Nucleus accumbens (tissue), 56 donors: ENCODE data around the gene DOCK1.
A peak's percentile ranks its signal among the peaks of the same experiment; 100 is the strongest.

Experiments used
- DNase-seq, 56 donors: peaks; one replicate each; lab custom pipeline; 2025; lab: John Stamatoyannopoulos, UW

The DOCK1 gene

DNA sequence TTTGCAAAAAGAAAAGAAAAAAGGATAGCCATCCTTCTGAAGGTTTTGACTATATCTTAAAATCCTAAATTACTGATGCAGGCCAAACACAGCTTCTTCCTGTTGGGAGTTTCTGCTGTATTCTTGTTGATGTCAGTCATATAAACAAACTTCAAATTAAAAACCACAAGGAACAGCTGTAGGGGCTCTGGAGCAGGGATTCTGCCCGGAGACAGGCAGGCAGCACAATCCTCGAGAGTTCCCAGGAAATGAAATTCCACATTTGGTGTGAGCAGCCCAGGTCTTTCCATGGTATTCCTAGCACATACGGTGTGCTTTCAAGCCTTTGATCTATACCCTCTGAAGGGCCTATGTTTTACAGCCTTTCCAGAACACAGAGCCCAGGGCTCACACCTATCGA lies 248.0 kb downstream of the DOCK1 start:
- no peak for DNase-seq

DNA sequence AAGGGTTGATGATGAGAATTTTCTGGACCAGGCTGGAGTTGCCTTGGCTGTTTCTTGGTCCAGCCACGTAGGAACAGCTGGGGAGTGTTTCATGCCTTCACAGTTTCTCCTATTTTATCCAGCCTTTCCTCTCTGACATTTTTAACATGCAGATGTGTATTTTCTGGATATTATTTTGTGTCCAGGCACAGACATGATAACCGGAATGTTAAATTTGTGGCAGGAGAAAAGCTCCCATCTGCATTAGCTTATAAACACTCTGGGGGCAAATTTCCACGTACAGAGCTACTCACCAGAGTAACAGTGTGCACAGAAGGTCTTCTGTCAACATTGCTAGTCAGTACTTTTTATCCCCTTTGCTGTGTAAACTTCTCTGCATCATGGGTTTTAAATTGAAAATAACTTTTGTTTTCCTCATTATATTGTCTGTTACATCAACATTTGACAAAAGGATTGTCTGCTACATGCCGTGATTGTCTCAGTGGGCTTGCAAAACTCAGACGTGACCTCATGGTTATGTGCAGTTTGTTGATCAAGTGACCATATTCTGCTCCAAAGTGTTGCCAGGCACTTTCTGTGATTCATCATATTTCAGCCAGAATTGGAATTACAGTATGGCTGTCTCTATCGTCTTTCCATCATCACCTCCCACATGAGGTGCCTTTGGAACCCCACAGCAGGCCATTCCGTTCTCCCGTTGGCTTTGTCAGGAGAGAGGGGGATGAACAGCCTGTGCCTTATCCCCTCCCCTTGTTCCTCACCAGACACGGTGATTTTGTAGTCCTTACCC lies 249.8 kb downstream of the DOCK1 start:
- no peak for DNase-seq

GRCh38 chr10:127157089-127157488 lies 251.9 kb downstream of the DOCK1 start:
- DNase-seq, result no peak

GRCh38 chr10:127157506-127158200 lies 252.4 kb downstream of the DOCK1 start:
- DNase-seq, result no peak

DNA sequence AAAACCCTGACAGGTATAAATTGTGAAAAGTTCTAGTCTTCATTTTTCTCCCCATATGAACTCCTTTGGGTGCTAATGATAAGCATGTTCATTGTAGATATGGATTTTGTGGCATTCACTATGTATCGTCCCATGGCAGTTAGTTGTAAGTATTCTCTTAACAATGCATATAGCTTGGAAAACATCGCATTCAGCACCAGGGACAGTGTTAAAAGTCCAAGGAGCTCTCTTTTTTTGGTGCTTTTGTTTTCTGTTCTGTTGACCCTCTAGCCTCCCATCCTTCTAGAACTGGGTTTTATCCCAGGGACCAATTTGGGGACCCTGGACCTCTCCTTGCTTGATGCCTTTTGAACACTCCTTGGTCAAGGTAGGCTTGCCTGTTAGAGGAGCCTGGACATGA lies 253.4 kb downstream of the DOCK1 start:
- no peak for DNase-seq

DNA sequence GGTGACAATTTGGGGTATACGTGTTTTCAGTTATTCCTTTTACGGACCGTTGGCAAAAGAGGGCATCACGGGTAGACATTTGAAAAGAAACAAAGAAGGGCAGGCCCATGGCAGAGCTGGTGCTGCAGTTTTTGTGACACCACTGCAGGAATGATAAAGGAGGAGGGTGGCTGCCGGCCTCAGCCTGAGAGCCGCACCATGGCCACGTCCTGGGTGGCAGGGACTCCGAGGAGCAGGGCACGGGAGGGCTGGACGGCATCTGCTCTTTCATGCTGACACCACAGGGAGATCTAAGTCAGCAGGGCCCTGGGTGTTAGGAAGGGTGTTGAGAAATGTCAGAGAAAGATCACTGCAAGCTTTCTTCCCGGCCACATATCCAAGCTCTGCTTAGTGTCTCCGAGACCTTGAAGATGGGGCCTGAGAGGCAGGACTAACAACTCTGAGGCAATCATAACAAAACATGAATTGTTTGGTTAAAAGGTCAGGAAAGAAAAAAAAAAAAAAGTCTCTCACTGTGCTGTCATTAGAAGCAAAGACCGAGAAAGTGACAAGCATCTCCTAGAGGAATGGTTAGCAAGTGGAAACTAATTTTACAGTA lies 254.5 kb downstream of the DOCK1 start:
- no peak for DNase-seq

DNA sequence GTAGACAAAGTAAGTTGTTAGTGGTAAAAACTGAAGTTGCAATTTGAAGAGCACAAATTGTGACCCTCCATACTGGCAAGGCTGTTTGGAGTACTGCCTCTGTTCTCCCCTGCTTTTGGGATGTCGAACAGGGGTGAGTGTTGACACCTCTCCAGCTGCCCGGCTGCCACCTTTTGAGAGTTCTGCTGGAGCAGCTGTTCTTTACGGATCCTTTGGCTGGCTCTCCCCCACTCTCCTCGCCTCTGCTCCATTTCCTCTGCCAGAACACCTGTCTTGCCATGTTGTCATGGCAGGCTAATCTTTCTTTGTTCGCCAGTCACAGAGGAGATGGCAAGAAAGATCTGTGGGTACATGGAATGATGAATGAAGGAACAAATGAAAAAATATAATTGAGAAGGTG lies 256.3 kb downstream of the DOCK1 start:
- DNase-seq, result no peak

DNA sequence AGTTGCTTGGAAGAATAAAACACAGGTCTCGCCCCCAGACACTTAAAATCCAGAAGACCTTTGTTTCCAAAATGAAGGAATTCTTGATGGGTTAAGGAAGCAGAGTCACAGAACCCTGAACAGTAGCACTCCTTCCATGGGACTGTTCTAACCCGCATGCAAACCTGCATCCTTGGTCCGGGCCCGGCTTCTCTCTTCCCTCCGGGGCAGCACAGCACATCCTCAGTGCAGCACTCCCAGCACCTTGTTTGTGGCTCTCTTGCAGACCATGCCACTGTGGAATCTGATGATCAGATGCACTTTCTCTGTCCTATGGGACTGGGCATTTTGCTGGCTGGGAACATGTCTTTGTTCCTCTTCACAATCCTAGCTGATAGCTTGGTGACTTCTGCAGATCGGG lies 257.6 kb downstream of the DOCK1 start:
- no peak for DNase-seq

- peak in 17 of 56 donors; percentile 5 to 43 (median 18) for DNase-seq
Measured at GRCh38 chr10:127168261-127168660, 263.0 kb downstream of the DOCK1 start.

- no peak for DNase-seq
Measured at GRCh38 chr10:127174866-127175265, 269.6 kb downstream of the DOCK1 start.

GRCh38 chr10:127175357-127176110 lies 270.3 kb downstream of the DOCK1 start:
- DNase-seq, result no peak

GRCh38 chr10:127176649-127177048 lies 271.4 kb downstream of the DOCK1 start:
- no peak for DNase-seq

DNA sequence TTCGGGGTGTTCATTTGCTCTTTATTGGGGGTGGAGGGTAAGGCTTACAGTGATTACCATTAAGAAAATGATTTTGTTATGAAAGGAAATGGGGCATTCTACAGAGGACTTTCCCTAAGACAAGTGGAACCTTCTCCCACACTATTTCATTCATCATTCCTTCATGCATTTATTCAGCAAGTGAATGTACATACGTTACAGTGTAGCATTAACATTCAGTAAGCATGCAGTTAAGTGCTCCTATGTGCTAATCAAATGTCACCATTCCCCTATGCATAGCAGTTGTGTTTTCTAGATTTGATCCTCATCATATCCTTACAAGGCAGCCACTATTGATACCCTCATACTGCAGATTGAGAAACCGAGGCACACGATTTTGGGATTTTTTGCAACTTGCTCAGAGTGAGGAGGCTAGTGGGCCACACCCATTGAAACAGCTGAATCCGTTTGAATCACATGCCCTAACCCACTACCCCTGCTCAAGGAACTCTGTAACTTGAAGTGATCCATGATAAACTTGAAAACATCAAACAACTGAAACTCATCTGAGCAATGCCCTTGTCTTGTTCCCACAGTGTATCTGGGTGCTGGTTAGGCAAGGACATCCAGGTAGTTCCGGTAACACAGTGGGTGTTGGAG lies 274.5 kb downstream of the DOCK1 start:
- no peak for DNase-seq

DNA sequence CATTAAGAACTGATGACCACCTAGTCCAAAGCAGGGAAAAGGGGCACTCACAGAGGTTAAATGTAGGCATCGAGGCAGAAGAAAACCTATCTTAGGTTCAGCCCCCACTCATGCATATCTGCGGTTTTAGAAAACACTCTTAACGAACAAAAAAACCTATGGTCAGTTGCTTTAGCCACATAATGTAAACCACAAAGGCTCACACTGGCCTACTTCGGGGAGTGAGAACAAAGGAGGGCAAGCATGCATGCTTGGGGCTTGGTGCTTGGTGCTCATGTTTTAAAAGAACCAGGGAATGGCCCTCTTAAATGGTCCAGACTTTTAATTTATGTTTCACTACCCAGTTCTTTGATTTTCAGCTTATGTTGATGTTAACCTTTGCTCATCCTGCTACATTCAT lies 276.9 kb downstream of the DOCK1 start:
- no peak for DNase-seq

- no peak for DNase-seq
Measured at GRCh38 chr10:127184582-127184981, 279.4 kb downstream of the DOCK1 start.

DNA sequence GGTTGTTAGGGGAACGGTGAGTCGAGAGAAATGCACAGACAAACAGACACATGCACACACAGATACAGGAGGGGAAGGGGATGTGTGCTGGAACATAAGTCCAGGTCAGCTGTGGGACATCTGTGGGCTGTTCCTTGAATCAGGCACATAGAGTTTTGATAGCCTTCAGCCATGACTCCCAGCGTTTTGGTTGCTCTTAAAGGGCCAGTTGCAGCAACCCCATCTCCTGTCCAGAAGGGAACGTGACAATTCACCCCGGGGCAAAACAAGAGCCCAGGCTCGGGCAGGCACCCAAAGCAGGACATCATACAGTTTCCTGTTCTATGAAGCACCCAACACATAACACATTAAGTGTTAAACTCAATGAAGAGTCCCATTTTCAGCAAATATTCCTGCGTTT lies 281.6 kb downstream of the DOCK1 start:
- DNase-seq, result no peak

GRCh38 chr10:127189226-127189625 lies 284.0 kb downstream of the DOCK1 start:
- no peak for DNase-seq

DNA sequence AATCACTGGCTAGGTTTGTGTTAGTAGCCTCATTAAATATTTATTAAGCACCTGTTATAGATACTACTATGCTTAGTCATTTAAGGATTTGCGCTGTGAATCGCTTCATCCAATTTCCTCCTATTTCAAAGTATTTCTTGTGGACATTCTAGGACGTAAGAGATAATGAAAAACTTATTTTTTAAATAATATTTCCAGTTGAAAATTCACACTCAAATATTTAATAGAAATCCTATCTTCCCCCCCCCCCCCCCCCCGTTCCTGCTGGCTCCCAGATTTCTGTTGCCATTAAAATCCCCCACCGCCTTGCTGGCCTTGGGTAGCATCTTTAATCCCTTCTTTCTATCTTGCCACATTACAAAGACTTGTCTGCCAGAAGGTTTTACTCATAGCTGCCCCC lies 285.2 kb downstream of the DOCK1 start:
- DNase-seq, result no peak

- DNase-seq, result no peak
Measured at GRCh38 chr10:127193125-127193524, 287.9 kb downstream of the DOCK1 start.

DNA sequence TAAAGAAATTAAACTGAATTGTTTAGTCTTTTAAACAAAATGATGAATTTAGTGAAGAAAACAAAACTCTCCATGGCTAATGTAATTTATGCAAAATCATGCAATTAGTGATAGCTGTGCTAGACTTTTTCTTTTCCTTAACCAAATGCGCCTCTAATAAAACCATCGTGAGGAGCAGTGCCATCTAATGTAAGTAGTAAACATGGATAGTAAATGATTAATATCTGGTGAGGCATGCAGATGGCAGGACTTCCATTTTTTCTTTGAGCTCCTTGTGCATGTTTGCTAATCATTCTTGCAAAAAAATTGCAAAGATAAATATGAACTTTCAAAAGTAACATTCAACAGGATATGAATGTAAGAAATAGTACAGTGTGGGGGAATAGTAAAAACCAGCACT lies 288.9 kb downstream of the DOCK1 start:
- DNase-seq, result no peak

DNA sequence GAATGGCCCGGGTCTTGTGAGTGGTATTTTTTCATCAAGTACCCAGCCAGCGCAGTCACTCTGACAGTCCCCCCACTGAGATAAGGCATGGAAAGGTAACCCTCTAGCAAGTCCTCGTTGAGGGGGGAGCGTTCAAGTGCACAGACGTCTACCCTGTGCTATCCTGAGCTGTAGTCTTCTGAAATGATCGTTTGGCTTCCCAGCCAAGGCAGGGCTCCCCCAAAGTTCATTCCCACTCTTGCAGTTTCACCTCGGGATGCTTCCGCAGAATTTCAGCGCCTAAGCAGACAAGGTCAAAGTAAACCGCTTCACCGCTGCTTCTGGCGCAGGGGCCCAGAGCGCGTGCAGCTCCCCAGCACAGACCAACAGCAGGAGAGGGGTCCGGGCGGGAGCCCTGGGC lies 289.4 kb downstream of the DOCK1 start:
- peak in 2 of 56 donors; percentile 15 to 31 for DNase-seq
